Measurements from ENCODE around the gene PLXNA4.

Gene PLXNA4

DNA sequence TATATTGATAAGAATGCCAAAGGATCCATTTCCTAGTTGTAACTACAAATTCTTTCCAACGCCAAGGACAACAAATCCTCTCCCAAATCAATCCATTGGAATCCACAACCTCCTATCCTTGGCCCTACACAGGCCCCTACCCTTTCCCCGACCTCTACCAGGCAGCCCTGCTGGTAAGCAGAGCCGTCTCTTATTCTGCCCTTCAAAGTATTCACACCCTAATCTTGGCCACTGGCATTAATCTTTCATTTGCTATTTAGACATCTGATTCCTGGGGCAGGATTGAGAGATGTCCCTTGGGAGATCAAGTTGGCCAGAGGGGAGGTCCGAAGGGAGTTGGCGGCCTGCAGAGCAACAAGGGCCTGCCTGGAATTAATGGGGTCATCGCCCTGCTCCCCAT lies 161.4 kb downstream of the PLXNA4 start:
- Histone ChIP-seq H3K4me1 (peaks cover 69% of the 10 kb centered on the region), H3K36me3 (no peaks in the 10 kb centered on the region), H3K27me3 (no peaks in the 10 kb centered on the region; the same call in 1 of the 2 replicates), H3K9me3 (no peaks in the 10 kb centered on the region), H3K4me3 (ENCODE audit: low read depth, low read length) (no peak overlapping the region)
- no peak for DNase-seq
- TF ChIP-seq, protein P1, sequence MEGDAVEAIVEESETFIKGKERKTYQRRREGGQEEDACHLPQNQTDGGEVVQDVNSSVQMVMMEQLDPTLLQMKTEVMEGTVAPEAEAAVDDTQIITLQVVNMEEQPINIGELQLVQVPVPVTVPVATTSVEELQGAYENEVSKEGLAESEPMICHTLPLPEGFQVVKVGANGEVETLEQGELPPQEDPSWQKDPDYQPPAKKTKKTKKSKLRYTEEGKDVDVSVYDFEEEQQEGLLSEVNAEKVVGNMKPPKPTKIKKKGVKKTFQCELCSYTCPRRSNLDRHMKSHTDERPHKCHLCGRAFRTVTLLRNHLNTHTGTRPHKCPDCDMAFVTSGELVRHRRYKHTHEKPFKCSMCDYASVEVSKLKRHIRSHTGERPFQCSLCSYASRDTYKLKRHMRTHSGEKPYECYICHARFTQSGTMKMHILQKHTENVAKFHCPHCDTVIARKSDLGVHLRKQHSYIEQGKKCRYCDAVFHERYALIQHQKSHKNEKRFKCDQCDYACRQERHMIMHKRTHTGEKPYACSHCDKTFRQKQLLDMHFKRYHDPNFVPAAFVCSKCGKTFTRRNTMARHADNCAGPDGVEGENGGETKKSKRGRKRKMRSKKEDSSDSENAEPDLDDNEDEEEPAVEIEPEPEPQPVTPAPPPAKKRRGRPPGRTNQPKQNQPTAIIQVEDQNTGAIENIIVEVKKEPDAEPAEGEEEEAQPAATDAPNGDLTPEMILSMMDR (IDR thresholded peaks at IDR 0.05; ENCODE audit: low read depth, low read length): no peak

DNA sequence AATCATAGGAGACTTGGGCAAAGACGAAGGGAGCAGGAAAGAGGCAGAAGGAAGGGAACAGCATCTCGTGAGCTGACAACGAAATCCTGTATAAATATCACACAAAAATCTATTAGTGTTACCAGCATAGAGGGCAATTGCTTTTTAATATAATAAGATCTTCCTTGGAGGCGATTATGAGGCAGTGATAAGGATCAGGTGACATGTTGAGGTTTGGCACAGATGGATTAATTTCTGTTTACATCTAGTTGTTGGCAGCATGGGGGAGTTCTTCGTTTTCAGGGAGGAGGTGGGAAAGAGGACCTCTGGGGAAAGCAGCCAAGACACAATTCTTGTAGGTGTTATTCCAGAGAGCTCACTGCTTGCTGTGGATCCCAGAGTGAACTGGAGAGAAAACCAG lies 163.8 kb downstream of the PLXNA4 start:
- Histone ChIP-seq H3K4me1 (peaks cover 51% of the 10 kb centered on the region), H3K9me3 (no peaks in the 10 kb centered on the region), H3K27me3 (no peaks in the 10 kb centered on the region), H3K36me3 (no peaks in the 10 kb centered on the region), H3K4me3 (ENCODE audit: low read depth, low read length) (no peak overlapping the region)
- TF ChIP-seq, protein P1 (IDR thresholded peaks at IDR 0.05; ENCODE audit: low read depth, low read length): no peak
- no peak for DNase-seq

DNA sequence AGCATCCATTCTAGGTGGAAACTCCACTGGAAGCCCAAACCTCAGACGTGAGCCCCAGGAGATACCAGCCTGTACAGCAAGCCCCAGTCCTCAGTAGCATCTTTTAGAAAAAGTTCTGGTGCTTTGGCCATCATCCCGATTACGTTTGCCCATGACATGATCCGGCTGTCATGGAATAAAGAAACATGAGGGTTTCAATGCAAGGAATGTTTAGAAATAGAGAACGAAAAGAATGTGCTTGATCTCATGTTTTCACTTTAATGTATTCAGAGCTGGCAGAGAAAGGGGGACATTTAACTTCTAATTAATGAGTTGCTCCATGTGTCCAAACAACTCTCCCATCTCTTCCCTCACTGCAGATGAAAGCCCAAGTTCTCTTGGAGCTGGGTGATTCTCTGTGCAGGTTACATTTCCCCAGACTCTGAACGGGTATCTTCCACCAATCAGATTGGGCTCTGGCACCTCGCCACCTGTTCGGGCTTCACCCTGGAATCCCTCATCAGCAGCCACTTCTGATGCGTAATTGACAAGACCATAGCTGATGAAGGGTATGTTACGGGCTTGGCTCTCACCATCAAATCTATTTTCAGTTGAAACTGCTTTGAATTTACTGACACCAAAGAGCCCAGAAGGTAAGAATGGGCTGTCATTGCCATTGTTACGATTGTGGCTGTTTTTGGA lies 165.3 kb downstream of the PLXNA4 start:
- no peaks in the 10 kb centered on the region for H3K36me3 ChIP-seq
- no peaks in the 10 kb centered on the region for H3K27me3 ChIP-seq
- TF ChIP-seq, protein P1 (IDR thresholded peaks at IDR 0.05; ENCODE audit: low read depth, low read length): no peak
- no peak overlapping the region for H3K4me3 ChIP-seq (ENCODE audit: low read depth, low read length)
- DNase-seq: no peak
- H3K4me1 ChIP-seq: peaks cover 41% of the 10 kb centered on the region
- no peaks in the 10 kb centered on the region for H3K9me3 ChIP-seq

DNA sequence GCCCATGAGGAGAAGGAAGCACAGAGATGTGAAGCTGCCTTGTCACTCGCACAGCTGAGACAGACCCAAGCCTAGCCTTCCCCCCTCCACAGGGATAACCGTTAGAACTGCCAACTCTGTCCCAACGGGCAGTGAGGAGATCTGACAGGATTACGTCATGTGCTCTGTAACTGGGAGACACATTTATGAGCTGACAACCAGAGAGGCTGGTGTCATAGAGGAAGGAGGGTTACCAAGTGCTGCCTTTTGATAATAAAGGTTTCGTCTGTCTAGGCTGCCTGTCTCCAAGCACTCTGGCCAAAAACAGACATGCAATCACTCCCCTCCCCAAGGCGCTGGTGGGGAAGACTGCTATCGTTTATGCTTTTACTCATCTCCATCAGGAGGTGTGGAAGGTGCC lies 165.9 kb downstream of the PLXNA4 start:
- peak; percentile 57 for DNase-seq

DNA sequence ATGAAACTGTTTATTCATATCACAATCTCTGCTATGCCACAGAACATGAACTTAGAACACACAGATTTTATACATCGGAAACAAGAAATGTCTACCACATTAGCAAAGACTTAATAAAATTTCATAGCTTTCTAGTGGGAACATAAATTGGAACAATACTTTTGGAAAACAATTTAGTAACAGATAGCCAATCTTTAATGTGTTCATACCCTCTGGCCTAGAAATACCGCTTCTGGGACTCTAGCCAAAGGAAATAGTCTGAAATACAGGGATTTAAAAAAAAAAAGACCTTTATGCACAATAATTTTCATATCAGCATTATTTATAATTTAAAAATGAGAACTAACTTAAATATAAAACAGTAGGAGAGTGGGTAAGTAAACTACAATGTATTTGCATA lies 168.5 kb downstream of the PLXNA4 start:
- Histone ChIP-seq H3K4me1 (peaks cover 25% of the 10 kb centered on the region), H3K36me3 (no peaks in the 10 kb centered on the region), H3K4me3 (ENCODE audit: low read depth, low read length) (no peak overlapping the region), H3K27me3 (no peaks in the 10 kb centered on the region), H3K9me3 (no peaks in the 10 kb centered on the region)
- DNase-seq: no peak
- TF ChIP-seq, protein P1 (IDR thresholded peaks at IDR 0.05; ENCODE audit: low read depth, low read length): no peak

More for the DNA sequence above, 165.9 kb downstream of the PLXNA4 start:
- no peaks in the 10 kb centered on the region for H3K9me3 ChIP-seq
- peak overlapping the region; percentile 2; the same call in 1 of the 2 replicates for H3K4me3 ChIP-seq (ENCODE audit: low read depth, low read length)
- TF ChIP-seq, protein P1 (IDR thresholded peaks at IDR 0.05; ENCODE audit: low read depth, low read length): no peak
- H3K4me1 ChIP-seq: peaks cover 35% of the 10 kb centered on the region
- H3K27me3 ChIP-seq: no peaks in the 10 kb centered on the region
- no peaks in the 10 kb centered on the region for H3K36me3 ChIP-seq

DNA sequence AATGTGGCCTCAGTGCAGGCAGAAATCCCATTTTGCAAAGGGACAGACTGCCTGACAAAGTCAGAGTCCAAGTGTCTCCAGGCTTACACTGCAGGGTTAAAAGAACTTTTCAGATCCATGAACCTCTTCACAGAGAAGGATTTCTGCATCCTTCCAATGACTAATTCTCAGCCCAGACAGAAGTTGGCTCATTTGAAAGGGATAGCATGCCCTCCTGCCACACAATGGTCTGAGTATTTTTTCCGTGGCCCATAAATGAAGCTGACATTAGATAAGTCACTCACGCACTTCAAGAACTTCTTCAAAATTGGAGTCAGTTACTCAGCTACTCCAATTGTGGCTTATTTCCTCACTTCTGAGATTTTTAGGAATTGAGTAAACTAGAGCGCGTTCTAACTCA lies 170.2 kb downstream of the PLXNA4 start:
- no peak overlapping the region for H3K4me3 ChIP-seq (ENCODE audit: low read depth, low read length)
- TF ChIP-seq, protein P1 (IDR thresholded peaks at IDR 0.05; ENCODE audit: low read depth, low read length): no peak
- peaks cover 11% of the 10 kb centered on the region for H3K4me1 ChIP-seq
- no peaks in the 10 kb centered on the region for H3K27me3 ChIP-seq
- H3K9me3 ChIP-seq: no peaks in the 10 kb centered on the region
- DNase-seq: no peak
- H3K36me3 ChIP-seq: no peaks in the 10 kb centered on the region
